ENCODE data around the gene SHPK. TPM values are rescaled to one million over a fixed set of nuclear protein-coding genes. Genes with fewer than 3 reads are reported as not detected.
"Not testable (repeated sequence)": the region's sequence is repeated elsewhere in the genome, so short reads cannot be mapped to it uniquely, and the experiment has no call there.

Gene SHPK
- total and polyA plus RNA-seq, 8 donors = 10.4 to 16.8 (median 13.8) TPM

- TF ChIP-seq, protein P1, sequence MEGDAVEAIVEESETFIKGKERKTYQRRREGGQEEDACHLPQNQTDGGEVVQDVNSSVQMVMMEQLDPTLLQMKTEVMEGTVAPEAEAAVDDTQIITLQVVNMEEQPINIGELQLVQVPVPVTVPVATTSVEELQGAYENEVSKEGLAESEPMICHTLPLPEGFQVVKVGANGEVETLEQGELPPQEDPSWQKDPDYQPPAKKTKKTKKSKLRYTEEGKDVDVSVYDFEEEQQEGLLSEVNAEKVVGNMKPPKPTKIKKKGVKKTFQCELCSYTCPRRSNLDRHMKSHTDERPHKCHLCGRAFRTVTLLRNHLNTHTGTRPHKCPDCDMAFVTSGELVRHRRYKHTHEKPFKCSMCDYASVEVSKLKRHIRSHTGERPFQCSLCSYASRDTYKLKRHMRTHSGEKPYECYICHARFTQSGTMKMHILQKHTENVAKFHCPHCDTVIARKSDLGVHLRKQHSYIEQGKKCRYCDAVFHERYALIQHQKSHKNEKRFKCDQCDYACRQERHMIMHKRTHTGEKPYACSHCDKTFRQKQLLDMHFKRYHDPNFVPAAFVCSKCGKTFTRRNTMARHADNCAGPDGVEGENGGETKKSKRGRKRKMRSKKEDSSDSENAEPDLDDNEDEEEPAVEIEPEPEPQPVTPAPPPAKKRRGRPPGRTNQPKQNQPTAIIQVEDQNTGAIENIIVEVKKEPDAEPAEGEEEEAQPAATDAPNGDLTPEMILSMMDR (IDR thresholded peaks at IDR 0.05) = no peak
- Histone ChIP-seq H3K4me3 (no peak overlapping the region), H3K27ac (no peak overlapping the region), H3K9me3 (no peaks in the 10 kb centered on the region), H3K27me3 (no peaks in the 10 kb centered on the region), H3K36me3 (peaks cover 0 to 58% of the 10 kb centered on the region in 2 donors), H3K4me1 (no peaks in the 10 kb centered on the region)
- intact Hi-C loops (cut with DNase I) = no loop called here
- ATAC-seq = no peak
- no peak for DNase-seq
Observed at GRCh38 chr17:3590231-3590630, 45.8 kb downstream of the SHPK start.

DNA sequence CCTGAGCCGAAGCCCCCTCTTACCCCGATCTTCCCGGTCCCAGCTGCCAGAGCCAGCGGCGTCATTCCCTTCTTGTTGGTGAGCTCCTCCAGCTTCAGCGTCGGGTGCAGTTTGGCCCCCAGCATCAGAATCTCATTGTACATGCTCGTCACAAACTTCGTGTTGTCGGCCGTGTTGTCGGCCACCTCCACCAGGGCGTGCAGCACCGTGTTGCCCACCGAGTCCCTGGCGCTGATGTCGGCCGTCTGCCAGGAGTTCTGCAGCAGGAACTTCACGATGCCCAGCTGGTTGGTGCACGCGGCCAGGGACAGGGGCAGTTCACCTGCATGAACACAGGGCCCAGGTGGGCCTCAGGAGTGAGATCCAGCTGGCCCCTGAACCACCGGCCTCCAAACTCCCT is 46.3 kb downstream of the SHPK start:
- Histone ChIP-seq H3K4me3 (no peak overlapping the region), H3K9me3 (no peaks in the 10 kb centered on the region), H3K4me1 (no peaks in the 10 kb centered on the region), H3K27ac (no peak overlapping the region), H3K27me3 (no peaks in the 10 kb centered on the region), H3K36me3 (peaks cover 0 to 62% of the 10 kb centered on the region in 2 donors)
- intact Hi-C loops (cut with DNase I) = no loop called here
- TF ChIP-seq, protein P1 (IDR thresholded peaks at IDR 0.05) = no peak
- DNase-seq = no peak
- ATAC-seq = no peak

DNA sequence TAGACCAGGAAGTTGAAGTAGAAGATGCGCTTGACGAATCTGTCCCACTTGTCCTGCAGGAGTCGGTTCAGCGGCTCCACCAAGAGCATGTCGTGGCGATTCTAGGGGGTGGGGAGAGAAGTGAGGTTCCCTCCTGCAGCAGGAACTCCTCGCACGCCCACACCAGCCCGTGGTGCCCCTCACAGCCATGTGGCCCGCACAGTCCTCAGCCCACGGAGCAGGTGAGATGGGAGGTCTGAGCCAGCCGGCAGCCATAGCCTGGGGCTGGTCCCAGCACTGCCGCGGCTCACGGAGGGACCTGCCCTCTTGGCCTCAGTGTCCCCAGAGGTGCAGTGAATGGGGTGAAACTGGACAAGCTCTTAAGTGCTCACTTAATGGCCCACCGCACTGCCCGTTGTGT is 50.2 kb downstream of the SHPK start:
- Histone ChIP-seq H3K9me3 (no peaks in the 10 kb centered on the region), H3K4me1 (no peaks in the 10 kb centered on the region), H3K27me3 (no peaks in the 10 kb centered on the region), H3K27ac (no peak overlapping the region), H3K4me3 (no peak overlapping the region), H3K36me3 (peaks cover 0 to 61% of the 10 kb centered on the region in 2 donors)
- TF ChIP-seq, protein P1 (IDR thresholded peaks at IDR 0.05) = no peak
- intact Hi-C loops (cut with DNase I) = no loop called here
- DNase-seq = no peak
- ATAC-seq = no peak

DNA sequence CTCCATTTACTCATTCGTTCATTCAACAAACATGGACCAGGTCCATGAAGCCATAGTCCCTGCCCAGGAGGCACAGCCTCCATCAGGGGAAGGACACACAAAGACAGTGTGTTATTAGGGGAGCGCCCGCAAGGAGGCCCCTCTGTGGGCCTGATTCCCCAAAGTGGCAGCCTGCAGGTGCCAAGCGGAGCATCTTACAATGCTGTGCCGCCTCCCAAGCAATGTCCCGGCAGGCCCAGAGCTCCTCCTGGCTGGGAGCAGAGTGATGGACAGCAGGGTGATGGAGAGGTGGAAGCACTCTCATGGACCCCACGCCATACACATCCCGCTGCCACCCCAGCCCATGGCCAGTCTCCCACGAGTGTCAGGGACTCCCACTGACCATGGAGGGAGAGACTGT is 52.6 kb downstream of the SHPK start:
- no peak for ATAC-seq
- intact Hi-C loops (cut with DNase I) = no loop called here
- TF ChIP-seq, protein P1 (IDR thresholded peaks at IDR 0.05) = no peak
- DNase-seq = peak in 1 of 4 donors; percentile 43
- Histone ChIP-seq H3K9me3 (no peaks in the 10 kb centered on the region), H3K4me3 (no peak overlapping the region), H3K27me3 (no peaks in the 10 kb centered on the region), H3K4me1 (no peaks in the 10 kb centered on the region), H3K27ac (no peak overlapping the region), H3K36me3 (peaks cover 0 to 48% of the 10 kb centered on the region in 2 donors)

DNA sequence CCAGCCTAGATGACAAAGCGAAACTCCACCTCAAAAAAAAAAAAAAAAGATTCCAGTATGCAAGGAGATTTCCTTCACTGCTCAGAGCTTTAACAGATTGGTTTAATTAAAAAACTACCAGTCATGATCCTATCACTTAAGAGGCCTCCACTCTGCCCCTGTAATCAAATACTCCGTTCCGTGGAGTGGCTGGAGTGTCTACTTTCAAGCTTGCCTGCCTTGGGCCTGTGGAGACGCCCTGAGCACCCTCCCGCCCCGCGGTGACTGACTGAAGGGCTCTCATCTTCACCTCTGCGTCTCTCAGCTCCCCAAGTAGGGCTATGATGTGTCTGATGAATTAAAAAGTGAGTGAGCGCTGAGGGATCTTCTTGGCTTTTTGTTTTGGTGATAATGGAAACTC is 53.1 kb downstream of the SHPK start:
- no peaks in the 10 kb centered on the region for H3K9me3 ChIP-seq
- DNase-seq (peak in 3 of 4 donors; percentile 33 to 78 (median 74)), ATAC-seq (peak; percentile 97)
- intact Hi-C loops (cut with DNase I) = no loop called here
- H3K4me3 ChIP-seq = no peak overlapping the region
- no peaks in the 10 kb centered on the region for H3K27me3 ChIP-seq
- no peak overlapping the region for H3K27ac ChIP-seq
- TF ChIP-seq, protein P1 (IDR thresholded peaks at IDR 0.05) = no peak
- peaks cover 0 to 47% of the 10 kb centered on the region in 2 donors for H3K36me3 ChIP-seq
- H3K4me1 ChIP-seq = no peaks in the 10 kb centered on the region

DNA sequence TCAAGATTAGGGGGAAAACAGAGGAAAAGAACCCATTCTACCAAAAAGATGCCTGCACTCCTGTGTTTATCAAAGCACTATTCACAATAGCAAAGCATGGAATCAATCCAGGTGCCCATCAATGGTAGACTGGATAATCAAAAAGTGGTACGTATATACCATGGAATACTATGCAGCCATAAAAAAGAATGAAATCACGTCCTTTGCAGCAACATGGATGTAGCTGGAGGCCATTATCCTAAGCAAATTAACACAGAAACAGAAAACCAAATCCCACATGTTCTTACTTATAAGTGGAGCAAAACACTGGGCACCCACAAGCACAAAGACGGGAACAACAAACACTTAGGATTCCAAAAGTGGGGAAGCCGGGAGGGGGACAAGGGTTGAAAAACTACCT is 57.4 kb downstream of the SHPK start:
- H3K27ac ChIP-seq; H3K27me3 ChIP-seq; DNase-seq; H3K4me3 ChIP-seq; intact Hi-C loops (cut with DNase I); ATAC-seq; H3K9me3 ChIP-seq; H3K4me1 ChIP-seq: not testable (repeated sequence)
- H3K36me3 ChIP-seq = peaks cover 0 to 22% of the 10 kb centered on the region in 2 donors

Data from left lung (tissue), 10 donors.